Keratinocyte (primary cell): ENCODE measurements around the gene C5orf52.

Source experiments
- CTCF ChIP-seq, 3 experiments: IDR thresholded peaks in 1 of 3; conservative IDR thresholded peaks in 1 of 3; optimal IDR thresholded peaks in 1 of 3; 2 replicates in 2 of 3; 3 replicates in 1 of 3; pipeline versions ENCODE3 to v1.5.1; 2011; ENCODE audit warnings: low read length in 3 of 3, mild to moderate bottlenecking in 3 of 3, moderate library complexity in 2 of 3, control low read depth in 1 of 3, inconsistent platforms in 1 of 3; ENCODE audit not compliant: insufficient read depth in 2 of 3; ENCODE audit errors: extremely low read depth in 1 of 3
- EZH2 ChIP-seq: IDR thresholded peaks from one replicate; pipeline ENCODE4 v1.6.1; 2012; ENCODE audit warnings: inconsistent platforms, mild to moderate bottlenecking, low read length, moderate library complexity

GRCh38 chr5:157710431-157710830 is 39.1 kb downstream of the C5orf52 start:
- TF ChIP-seq CTCF (optimal IDR thresholded peaks at IDR 0.05 in 1 of 3, IDR thresholded peaks at IDR 0.05 in 1 of 3, conservative IDR thresholded peaks at IDR 0.05 in 1 of 3; ENCODE audit: extremely low read depth in 1 of 3, insufficient read depth in 2 of 3, low read length in 3 of 3), result no peak
- TF ChIP-seq EZH2, result no peak
